NB4 (cell line): ENCODE data around the gene ZNF800.

Experiments used
- DNase-seq: peaks from one replicate; pipeline ENCODE4 v3.0.0; 2010; ENCODE audit warnings: low read depth
- H3K4me3 ChIP-seq: one replicate; pipeline ENCODE4 v1.5.1; 2011; ENCODE audit warnings: mild to moderate bottlenecking, low read depth, low read length, moderate library complexity
- MYC ChIP-seq: IDR thresholded peaks from 2 replicates; pipeline ENCODE4 v1.6.1; 2011; ENCODE audit warnings: low read depth, low read length
- POLR2A ChIP-seq: IDR thresholded peaks from 2 replicates; pipeline ENCODE4 v1.6.1; 2011; ENCODE audit warnings: mild to moderate bottlenecking; ENCODE audit not compliant: insufficient read length; ENCODE audit errors: extremely low read depth
- TF ChIP-seq, protein P1 (sequence below): IDR thresholded peaks from 2 replicates; pipeline ENCODE4 v1.6.1; 2011; ENCODE audit warnings: low read depth, low read length
- TF ChIP-seq, protein P2 (sequence below): IDR thresholded peaks from one replicate; pipeline ENCODE4 v1.5.1; 2012; ENCODE audit warnings: low read depth, low read length

ZNF800 gene

DNA sequence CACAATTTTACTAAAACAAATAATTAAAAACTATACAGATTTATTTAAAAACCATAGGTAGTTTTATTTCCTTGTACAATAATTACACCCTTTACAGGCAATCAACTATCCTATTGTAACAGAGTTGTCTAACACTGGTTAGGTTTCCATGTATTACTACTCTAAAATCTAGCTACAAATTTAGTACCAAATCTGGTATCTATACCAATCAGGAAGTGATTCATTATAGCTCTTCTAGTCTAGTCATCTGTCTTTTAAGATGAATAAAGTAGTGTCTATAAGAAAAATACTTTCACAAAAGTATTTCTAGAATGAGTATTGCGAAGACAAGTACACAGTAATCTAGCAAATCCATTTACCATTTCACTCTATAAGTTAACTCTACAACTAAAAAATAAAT is 16.9 kb downstream of the ZNF800 start:
- H3K4me3 ChIP-seq: no peak overlapping the region
- DNase-seq: no peak
- TF ChIP-seq MYC (no peak), POLR2A (no peak)
- TF ChIP-seq, protein P1, sequence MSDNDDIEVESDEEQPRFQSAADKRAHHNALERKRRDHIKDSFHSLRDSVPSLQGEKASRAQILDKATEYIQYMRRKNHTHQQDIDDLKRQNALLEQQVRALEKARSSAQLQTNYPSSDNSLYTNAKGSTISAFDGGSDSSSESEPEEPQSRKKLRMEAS: no peak
- TF ChIP-seq, protein P2, sequence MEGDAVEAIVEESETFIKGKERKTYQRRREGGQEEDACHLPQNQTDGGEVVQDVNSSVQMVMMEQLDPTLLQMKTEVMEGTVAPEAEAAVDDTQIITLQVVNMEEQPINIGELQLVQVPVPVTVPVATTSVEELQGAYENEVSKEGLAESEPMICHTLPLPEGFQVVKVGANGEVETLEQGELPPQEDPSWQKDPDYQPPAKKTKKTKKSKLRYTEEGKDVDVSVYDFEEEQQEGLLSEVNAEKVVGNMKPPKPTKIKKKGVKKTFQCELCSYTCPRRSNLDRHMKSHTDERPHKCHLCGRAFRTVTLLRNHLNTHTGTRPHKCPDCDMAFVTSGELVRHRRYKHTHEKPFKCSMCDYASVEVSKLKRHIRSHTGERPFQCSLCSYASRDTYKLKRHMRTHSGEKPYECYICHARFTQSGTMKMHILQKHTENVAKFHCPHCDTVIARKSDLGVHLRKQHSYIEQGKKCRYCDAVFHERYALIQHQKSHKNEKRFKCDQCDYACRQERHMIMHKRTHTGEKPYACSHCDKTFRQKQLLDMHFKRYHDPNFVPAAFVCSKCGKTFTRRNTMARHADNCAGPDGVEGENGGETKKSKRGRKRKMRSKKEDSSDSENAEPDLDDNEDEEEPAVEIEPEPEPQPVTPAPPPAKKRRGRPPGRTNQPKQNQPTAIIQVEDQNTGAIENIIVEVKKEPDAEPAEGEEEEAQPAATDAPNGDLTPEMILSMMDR: no peak

DNA sequence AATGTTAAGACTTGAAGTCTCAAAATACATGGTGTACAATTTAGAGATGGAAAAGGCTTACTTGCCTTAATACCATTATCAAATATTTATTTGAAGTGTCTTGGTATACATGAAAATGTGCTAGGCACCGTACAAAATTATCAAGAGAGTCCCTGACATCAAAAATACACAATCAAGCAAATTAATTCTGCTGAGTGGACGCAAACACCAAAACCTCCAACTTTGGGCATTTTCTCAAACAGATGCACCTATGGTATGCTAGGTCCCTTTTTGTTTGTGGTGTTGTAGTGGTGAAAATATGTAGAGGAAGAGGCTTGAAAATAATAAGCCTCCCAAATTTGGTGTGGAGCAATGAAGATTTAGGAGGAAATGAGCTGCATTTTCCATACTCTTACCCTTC is 24.8 kb downstream of the ZNF800 start:
- no peak for TF ChIP-seq POLR2A

DNA sequence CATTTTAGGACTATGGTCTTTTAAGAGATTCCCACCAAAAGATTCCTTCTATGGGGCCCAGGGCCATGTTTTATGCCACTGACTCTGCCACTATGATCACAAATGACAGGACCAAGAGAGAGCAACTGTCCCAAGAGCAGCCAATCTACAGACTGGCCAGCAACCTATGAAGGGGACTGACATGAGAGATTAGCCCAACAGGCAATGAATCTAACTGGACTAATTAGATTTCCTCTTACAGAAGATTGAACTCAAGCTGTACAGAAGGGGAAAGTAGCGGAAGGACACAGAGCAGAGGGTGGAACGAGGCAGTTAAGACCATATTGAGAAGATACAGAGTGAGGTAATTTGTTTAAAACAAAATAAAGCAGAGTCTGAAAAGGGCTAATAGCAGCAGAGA is 25.8 kb downstream of the ZNF800 start:
- H3K4me3 ChIP-seq: no peak overlapping the region
- TF ChIP-seq, protein P1: no peak
- no peak for TF ChIP-seq MYC
- TF ChIP-seq, protein P2: no peak
- no peak for DNase-seq

More for the DNA sequence above, 24.8 kb downstream of the ZNF800 start:
- H3K4me3 ChIP-seq: no peak overlapping the region
- DNase-seq: no peak

DNA sequence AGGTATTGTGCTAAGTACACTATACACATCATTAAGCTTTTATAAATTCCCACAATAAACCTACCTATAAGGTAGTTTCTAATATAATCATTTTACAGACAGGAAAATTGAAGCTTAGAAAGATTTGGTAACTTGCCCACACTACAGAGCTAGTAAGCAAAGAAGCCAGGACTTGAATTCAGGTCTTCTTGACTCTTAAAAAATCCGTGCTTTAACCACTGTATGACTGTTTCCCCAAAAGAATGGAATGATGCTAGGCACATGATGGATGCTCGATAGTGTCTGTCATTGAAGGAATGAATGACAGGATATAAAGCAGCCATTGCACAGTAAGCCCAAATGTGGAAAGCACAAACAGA is 26.6 kb downstream of the ZNF800 start:
- no peak for DNase-seq
- TF ChIP-seq, protein P1: no peak
- TF ChIP-seq MYC (no peak), POLR2A (no peak)
- TF ChIP-seq, protein P2: no peak
- H3K4me3 ChIP-seq: no peak overlapping the region

DNA sequence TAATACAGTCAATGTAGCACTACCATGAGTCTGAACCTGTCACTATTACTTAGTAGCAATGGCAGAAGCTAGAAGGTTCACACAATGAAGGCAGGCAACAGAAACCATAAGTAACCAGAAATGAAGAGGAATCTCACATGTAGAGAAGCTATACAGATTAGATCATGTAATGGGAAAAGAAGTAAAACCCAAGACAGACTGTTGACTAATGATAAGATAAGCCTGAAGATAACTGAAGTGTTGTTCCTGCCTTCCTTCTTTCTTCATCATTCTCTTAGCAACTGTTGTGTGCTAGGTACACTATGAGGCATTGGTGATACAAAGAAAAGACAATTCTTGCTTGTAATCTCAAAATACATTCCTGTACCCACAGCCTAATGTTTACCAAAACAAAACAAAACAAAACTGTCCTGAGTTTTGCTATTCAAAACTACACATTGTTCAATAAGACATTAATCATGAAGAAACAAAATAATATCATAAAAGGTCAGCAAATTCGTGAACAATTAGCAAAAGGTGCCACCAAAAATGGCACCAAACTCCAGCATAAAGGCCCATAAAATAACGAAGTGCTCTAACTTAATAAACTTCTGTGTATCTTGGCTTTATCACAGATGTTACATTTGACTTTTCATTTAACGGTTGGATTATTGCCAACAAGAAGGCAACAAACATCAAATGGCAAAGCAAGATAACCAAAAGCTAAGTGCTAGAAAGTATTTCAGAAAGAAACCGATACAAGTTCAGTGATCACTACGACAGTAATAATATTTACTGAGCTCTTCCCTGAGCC is 27.1 kb downstream of the ZNF800 start:
- TF ChIP-seq POLR2A: no peak
- TF ChIP-seq, protein P1: no peak
- TF ChIP-seq, protein P2: no peak
- TF ChIP-seq MYC: no peak
- DNase-seq: no peak

DNA sequence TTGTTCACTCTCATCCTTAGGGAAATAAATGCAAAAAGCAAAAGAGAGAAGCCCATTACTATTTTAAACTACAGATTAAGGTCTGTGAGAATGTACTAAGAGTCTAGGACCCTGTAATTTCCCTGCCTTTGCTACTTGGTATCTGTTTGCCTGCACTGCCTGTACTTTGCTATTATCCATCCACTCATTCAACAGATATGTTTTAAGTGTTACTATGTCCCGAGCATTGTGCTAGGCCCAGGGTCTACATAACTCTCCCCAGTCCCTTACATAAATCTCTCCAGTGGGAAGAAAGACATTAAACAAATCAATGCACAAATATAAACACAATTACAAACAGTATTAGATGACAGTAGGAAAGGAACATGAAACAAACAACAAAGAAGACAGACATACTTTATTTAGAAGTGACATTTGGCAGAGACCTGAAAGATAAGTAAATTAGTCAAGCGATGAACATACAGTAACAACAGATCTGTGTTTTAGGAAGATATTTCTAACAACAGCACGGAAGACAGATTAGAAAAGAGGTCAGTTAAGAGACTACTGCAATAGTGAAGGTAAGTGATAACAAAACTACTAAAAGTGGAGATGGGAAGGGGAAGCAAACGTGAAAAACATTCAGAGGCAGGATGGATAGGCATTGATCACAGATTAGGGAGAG is 30.0 kb downstream of the ZNF800 start:
- TF ChIP-seq MYC: no peak
- TF ChIP-seq, protein P1: no peak
- TF ChIP-seq POLR2A: no peak
- TF ChIP-seq, protein P2: no peak
- H3K4me3 ChIP-seq: no peak overlapping the region
- DNase-seq: no peak

More for the DNA sequence above, 27.1 kb downstream of the ZNF800 start:
- H3K4me3 ChIP-seq: no peak overlapping the region
